Measurements from ENCODE around the gene OR5AK2.

The OR5AK2 gene

GRCh38 chr11:56994532-56994931 lies 5.8 kb downstream of the OR5AK2 start:
- Histone ChIP-seq H3K36me3 (no peaks in the 10 kb centered on the region; a peak in 1 of 22 replicates), H3K4me3 (no peak overlapping the region), H3K4me1 (no peaks in the 10 kb centered on the region), H3K9ac (no peak overlapping the region), H3K27ac (no peak overlapping the region), H3K4me2 (no peak overlapping the region), H3K9me3 (replicated peaks in 1 of 11) (peaks cover 31 to 46% (median 42%) of the 10 kb centered on the region in 11 experiments), H3K27me3 (no peaks in the 10 kb centered on the region), H4K20me1 (no peaks in the 10 kb centered on the region)
- TF ChIP-seq Cebpa-rat (IDR thresholded peaks at IDR 0.05): no peak

GRCh38 chr11:57001674-57002401 lies 13.1 kb downstream of the OR5AK2 start:
- Histone ChIP-seq H4K20me1 (no peaks in the 10 kb centered on the region), H3K27ac (no peak overlapping the region), H3K4me2 (no peak overlapping the region), H3K9me3 (replicated peaks in 1 of 11) (peaks cover 13 to 31% (median 17%) of the 10 kb centered on the region in 11 experiments), H3K4me1 (no peaks in the 10 kb centered on the region), H3K9ac (no peak overlapping the region), H3K27me3 (no peaks in the 10 kb centered on the region), H3K36me3 (no peaks in the 10 kb centered on the region), H3K4me3 (no peak overlapping the region)
- no peak for TF ChIP-seq Cebpa-rat (IDR thresholded peaks at IDR 0.05)

- Histone ChIP-seq H3K4me1 (peaks cover 0 to 6% (median 0%) of the 10 kb centered on the region in 10 experiments; a peak in 1 of 20 replicates), H3K9ac (no peak overlapping the region), H4K20me1 (no peaks in the 10 kb centered on the region), H3K9me3 (replicated peaks in 1 of 11) (peaks cover 0 to 13% (median 0%) of the 10 kb centered on the region in 11 experiments; a peak in 2 of 22 replicates), H3K36me3 (no peaks in the 10 kb centered on the region), H3K27me3 (no peaks in the 10 kb centered on the region), H3K4me2 (no peak overlapping the region), H3K4me3 (no peak overlapping the region), H3K27ac (no peak overlapping the region)
- no peak for TF ChIP-seq Cebpa-rat (IDR thresholded peaks at IDR 0.05)
These were observed 19.7 kb downstream of the OR5AK2 start for GRCh38 chr11:57008373-57008772.

GRCh38 chr11:57015679-57016078 lies 27.0 kb downstream of the OR5AK2 start:
- Histone ChIP-seq H3K4me2 (no peak overlapping the region), H4K20me1 (no peaks in the 10 kb centered on the region), H3K4me1 (no peaks in the 10 kb centered on the region), H3K27me3 (no peaks in the 10 kb centered on the region), H3K27ac (no peak overlapping the region), H3K36me3 (no peaks in the 10 kb centered on the region), H3K4me3 (no peak overlapping the region), H3K9me3 (replicated peaks in 1 of 11) (no peaks in the 10 kb centered on the region), H3K9ac (no peak overlapping the region)
- no peak for TF ChIP-seq Cebpa-rat (IDR thresholded peaks at IDR 0.05)

- no peaks in the 10 kb centered on the region for H3K36me3 ChIP-seq
- H3K27me3 ChIP-seq: no peaks in the 10 kb centered on the region
- H3K27ac ChIP-seq: no peak overlapping the region
- H3K4me2 ChIP-seq: no peak overlapping the region
- H3K9ac ChIP-seq: no peak overlapping the region
- no peaks in the 10 kb centered on the region for H4K20me1 ChIP-seq
- H3K4me3 ChIP-seq: no peak overlapping the region
- no peaks in the 10 kb centered on the region for H3K9me3 ChIP-seq (replicated peaks in 1 of 11)
- TF ChIP-seq Cebpa-rat (IDR thresholded peaks at IDR 0.05): no peak
- H3K4me1 ChIP-seq: no peaks in the 10 kb centered on the region
These were observed 42.8 kb downstream of the OR5AK2 start for GRCh38 chr11:57031556-57031955.

Data from BLaER1 treated with 17β-estradiol and CSF1 and Interleukin-3, amounts not matched to agents 10 nM and 100 nM (cell line).